Activated T-cell treated with anti-CD3 and anti-CD28 coated beads, Interleukin-2, amount 50 U/mL, for 48 hours (primary cell): Measurements from ENCODE around the gene ASB9.
A peak's percentile ranks its signal among the peaks of the same experiment; 100 is the strongest.
"Not testable (repeated sequence)": the region's sequence is repeated elsewhere in the genome, so short reads cannot be mapped to it uniquely, and the experiment has no call there.

ENCODE experiments used
- DNase-seq, 2 experiments: peaks; one replicate each; pipeline ENCODE4 v3.0.0-alpha.2; 2020

The ASB9 gene

GRCh38 chrX:15269618-15270521 lies at the start of gene ASB9:
TSS of gene ASB9 (minus strand) at chrX:15270083. CDS start at chrX:15269874, 209 bp downstream.
- peak; percentile 21 to 25 for DNase-seq

- DNase-seq: no peak
These were observed 49.2 kb upstream of the ASB9 start for GRCh38 chrX:15319075-15319474.

GRCh38 chrX:15315509-15315908 lies 45.6 kb upstream of the ASB9 start, which contains the start of gene ASB11:
TSS of gene ASB11 (minus strand) at chrX:15315640. CDS start at chrX:15315605, 35 bp downstream.
- DNase-seq: no peak

- DNase-seq: no peak
These were observed 44.6 kb upstream of the ASB9 start for GRCh38 chrX:15314472-15314871.

GRCh38 chrX:15311119-15311518 lies 41.2 kb upstream of the ASB9 start:
- no peak for DNase-seq

- no peak for DNase-seq
These were observed 40.2 kb upstream of the ASB9 start for GRCh38 chrX:15310117-15310516.

- not testable (repeated sequence) for DNase-seq
These were observed 36.0 kb upstream of the ASB9 start for GRCh38 chrX:15305899-15306298.

- peak; percentile 32 to 50 for DNase-seq
These were observed 32.0 kb upstream of the ASB9 start for GRCh38 chrX:15301924-15302323.

- DNase-seq: no peak
These were observed 30.3 kb upstream of the ASB9 start for GRCh38 chrX:15299941-15300851.

GRCh38 chrX:15298780-15299179 lies 28.9 kb upstream of the ASB9 start:
- DNase-seq: no peak

GRCh38 chrX:15298201-15298600 lies 28.3 kb upstream of the ASB9 start:
- no peak for DNase-seq

GRCh38 chrX:15293451-15293850 lies 23.6 kb upstream of the ASB9 start:
- DNase-seq: no peak

- DNase-seq: no peak
These were observed 23.0 kb upstream of the ASB9 start for GRCh38 chrX:15292861-15293260.

GRCh38 chrX:15277604-15278003 lies 7.7 kb upstream of the ASB9 start:
- no peak for DNase-seq

GRCh38 chrX:15274946-15275345 lies 5.1 kb upstream of the ASB9 start:
- no peak for DNase-seq

GRCh38 chrX:15273275-15273674 lies 3.4 kb upstream of the ASB9 start:
- DNase-seq: not testable (repeated sequence)

GRCh38 chrX:15271757-15272156 lies 1.9 kb upstream of the ASB9 start:
- DNase-seq: no peak

- DNase-seq: no peak
These were observed 763 bp downstream of the ASB9 start for GRCh38 chrX:15269120-15269519.

- DNase-seq: no peak
These were observed 15.0 kb downstream of the ASB9 start for GRCh38 chrX:15254852-15255251.

- DNase-seq: no peak
These were observed 24.0 kb downstream of the ASB9 start for GRCh38 chrX:15245896-15246295.

- no peak for DNase-seq
These were observed 25.5 kb downstream of the ASB9 start for GRCh38 chrX:15244421-15244820.

GRCh38 chrX:15242899-15243555 lies 26.9 kb downstream of the ASB9 start:
- DNase-seq: peak; percentile 26 to 33

GRCh38 chrX:15241301-15241700 lies 28.6 kb downstream of the ASB9 start:
- DNase-seq: no peak
